Ovary (tissue), 3 donors: ENCODE results near the gene HLX.

Source experiments
- EP300 ChIP-seq: sonication (generic); formaldehyde crosslinking; IDR thresholded peaks from one replicate; pipeline ENCODE4 v1.6.1; 2017; ENCODE audit warnings: antibody characterized with exemption
- POLR2A ChIP-seq: fragments of 450-650 bp; IDR thresholded peaks from one replicate; pipeline ENCODE4 v1.6.1; 2017; ENCODE audit warnings: antibody characterized with exemption, mild to moderate bottlenecking, moderate library complexity
- TF ChIP-seq, protein P1 (sequence below), 3 donors: fragments of 450-650 bp in 2 of 3; fragments of 200-600 bp in 1 of 3; IDR thresholded peaks; one replicate each; pipeline versions ENCODE4 v1.5.1 to v1.8.0; 2016 to 2022; ENCODE audit warnings: antibody characterized with exemption in 3 of 3, mild to moderate bottlenecking in 1 of 3
- donor health status: DM: no; HTN: no; CAD: no.

- TF ChIP-seq POLR2A (no peak), EP300 (no peak)
- TF ChIP-seq, protein P1, sequence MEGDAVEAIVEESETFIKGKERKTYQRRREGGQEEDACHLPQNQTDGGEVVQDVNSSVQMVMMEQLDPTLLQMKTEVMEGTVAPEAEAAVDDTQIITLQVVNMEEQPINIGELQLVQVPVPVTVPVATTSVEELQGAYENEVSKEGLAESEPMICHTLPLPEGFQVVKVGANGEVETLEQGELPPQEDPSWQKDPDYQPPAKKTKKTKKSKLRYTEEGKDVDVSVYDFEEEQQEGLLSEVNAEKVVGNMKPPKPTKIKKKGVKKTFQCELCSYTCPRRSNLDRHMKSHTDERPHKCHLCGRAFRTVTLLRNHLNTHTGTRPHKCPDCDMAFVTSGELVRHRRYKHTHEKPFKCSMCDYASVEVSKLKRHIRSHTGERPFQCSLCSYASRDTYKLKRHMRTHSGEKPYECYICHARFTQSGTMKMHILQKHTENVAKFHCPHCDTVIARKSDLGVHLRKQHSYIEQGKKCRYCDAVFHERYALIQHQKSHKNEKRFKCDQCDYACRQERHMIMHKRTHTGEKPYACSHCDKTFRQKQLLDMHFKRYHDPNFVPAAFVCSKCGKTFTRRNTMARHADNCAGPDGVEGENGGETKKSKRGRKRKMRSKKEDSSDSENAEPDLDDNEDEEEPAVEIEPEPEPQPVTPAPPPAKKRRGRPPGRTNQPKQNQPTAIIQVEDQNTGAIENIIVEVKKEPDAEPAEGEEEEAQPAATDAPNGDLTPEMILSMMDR (IDR thresholded peaks at IDR 0.05), result no peak
These were observed 11.4 kb downstream of the HLX start for GRCh38 chr1:220890602-220891001.
